ENCODE data around the gene IL6.
"Not testable (repeated sequence)": the region's sequence is repeated elsewhere in the genome, so short reads cannot be mapped to it uniquely, and the experiment has no call there.

IL6 gene

GRCh38 chr7:22686620-22687019 is 40.4 kb upstream of the IL6 start:
- no peaks in the 10 kb centered on the region for H3F3A ChIP-seq (ENCODE audit: insufficient read depth)
- no peak overlapping the region for H2AFZ ChIP-seq (ENCODE audit: low read depth, low read length, severe bottlenecking)
- TF ChIP-seq EZH2phosphoT487 (conservative IDR thresholded peaks at IDR 0.05; ENCODE audit: low read length), result no peak
- TF ChIP-seq CTCF (IDR thresholded peaks at IDR 0.05; ENCODE audit: insufficient read depth, low read length, poor library complexity, severe bottlenecking), result no peak
- no peaks in the 10 kb centered on the region for H3K36me3 ChIP-seq (ENCODE audit: low read length)
- H3K79me2 ChIP-seq (ENCODE audit: insufficient read depth, low read length), result no peaks in the 10 kb centered on the region
- H3K27ac ChIP-seq (ENCODE audit: low read depth, low read length), result no peak overlapping the region
- no peaks in the 10 kb centered on the region for H3K27me3 ChIP-seq (ENCODE audit: low read length)
- no peak overlapping the region for H3K4me3 ChIP-seq (ENCODE audit: insufficient read depth, low read length, poor library complexity, severe bottlenecking)
- H3K9ac ChIP-seq (ENCODE audit: low read length), result no peak overlapping the region
- no peaks in the 10 kb centered on the region for H3K9me3 ChIP-seq (ENCODE audit: insufficient read depth, low read length)
- H3K9me2 ChIP-seq (replicated peaks; ENCODE audit: insufficient read depth, low read length), result no peaks in the 10 kb centered on the region
- no peaks in the 10 kb centered on the region for H4K20me1 ChIP-seq (ENCODE audit: low read depth, low read length)
- H3K4me2 ChIP-seq (ENCODE audit: low read depth, low read length, poor library complexity, severe bottlenecking), result no peak overlapping the region

GRCh38 chr7:22688084-22688483 is 38.9 kb upstream of the IL6 start:
- Histone ChIP-seq H3F3A (ENCODE audit: insufficient read depth) (no peaks in the 10 kb centered on the region), H4K20me1 (ENCODE audit: low read depth, low read length) (no peaks in the 10 kb centered on the region), H3K79me2 (ENCODE audit: insufficient read depth, low read length) (no peaks in the 10 kb centered on the region), H3K27ac (ENCODE audit: low read depth, low read length) (no peak overlapping the region), H3K36me3 (ENCODE audit: low read length) (no peaks in the 10 kb centered on the region), H3K4me3 (ENCODE audit: insufficient read depth, low read length, poor library complexity, severe bottlenecking) (no peak overlapping the region), H3K9me3 (ENCODE audit: insufficient read depth, low read length) (no peaks in the 10 kb centered on the region), H3K9ac (ENCODE audit: low read length) (no peak overlapping the region), H3K27me3 (ENCODE audit: low read length) (no peaks in the 10 kb centered on the region), H3K9me2 (replicated peaks; ENCODE audit: insufficient read depth, low read length) (no peaks in the 10 kb centered on the region), H3K4me2 (ENCODE audit: low read depth, low read length, poor library complexity, severe bottlenecking) (no peak overlapping the region), H2AFZ (ENCODE audit: low read depth, low read length, severe bottlenecking) (no peak overlapping the region)
- TF ChIP-seq EZH2phosphoT487 (conservative IDR thresholded peaks at IDR 0.05; ENCODE audit: low read length), result no peak
- no peak for TF ChIP-seq CTCF (IDR thresholded peaks at IDR 0.05; ENCODE audit: insufficient read depth, low read length, poor library complexity, severe bottlenecking)

- H3K36me3 ChIP-seq (ENCODE audit: low read length); H3F3A ChIP-seq (ENCODE audit: insufficient read depth); H3K4me3 ChIP-seq (ENCODE audit: insufficient read depth, low read length, poor library complexity, severe bottlenecking); H4K20me1 ChIP-seq (ENCODE audit: low read depth, low read length); H3K27ac ChIP-seq (ENCODE audit: low read depth, low read length); H2AFZ ChIP-seq (ENCODE audit: low read depth, low read length, severe bottlenecking); H3K9ac ChIP-seq (ENCODE audit: low read length); H3K9me3 ChIP-seq (ENCODE audit: insufficient read depth, low read length); H3K9me2 ChIP-seq (replicated peaks; ENCODE audit: insufficient read depth, low read length); H3K4me2 ChIP-seq (ENCODE audit: low read depth, low read length, poor library complexity, severe bottlenecking); H3K27me3 ChIP-seq (ENCODE audit: low read length); H3K79me2 ChIP-seq (ENCODE audit: insufficient read depth, low read length): not testable (repeated sequence)
These were observed 38.1 kb upstream of the IL6 start for GRCh38 chr7:22688934-22689333.

- Histone ChIP-seq H3K36me3 (ENCODE audit: low read length) (no peaks in the 10 kb centered on the region), H3K9ac (ENCODE audit: low read length) (no peak overlapping the region), H2AFZ (ENCODE audit: low read depth, low read length, severe bottlenecking) (no peak overlapping the region), H3K9me2 (replicated peaks; ENCODE audit: insufficient read depth, low read length) (no peaks in the 10 kb centered on the region), H3K9me3 (ENCODE audit: insufficient read depth, low read length) (no peaks in the 10 kb centered on the region), H3K4me3 (ENCODE audit: insufficient read depth, low read length, poor library complexity, severe bottlenecking) (no peak overlapping the region), H4K20me1 (ENCODE audit: low read depth, low read length) (no peaks in the 10 kb centered on the region), H3K27ac (ENCODE audit: low read depth, low read length) (no peak overlapping the region), H3F3A (ENCODE audit: insufficient read depth) (no peaks in the 10 kb centered on the region), H3K27me3 (ENCODE audit: low read length) (no peaks in the 10 kb centered on the region), H3K4me2 (ENCODE audit: low read depth, low read length, poor library complexity, severe bottlenecking) (no peak overlapping the region), H3K79me2 (ENCODE audit: insufficient read depth, low read length) (no peaks in the 10 kb centered on the region)
- no peak for TF ChIP-seq EZH2phosphoT487 (conservative IDR thresholded peaks at IDR 0.05; ENCODE audit: low read length)
- no peak for TF ChIP-seq CTCF (IDR thresholded peaks at IDR 0.05; ENCODE audit: insufficient read depth, low read length, poor library complexity, severe bottlenecking)
These were observed 32.3 kb upstream of the IL6 start for GRCh38 chr7:22694597-22695207.

All from SU-DHL-6 (cell line).